ENCODE data around the gene VOPP1.

VOPP1 gene

GRCh38 chr7:55576753-55577152, 4.5 kb upstream of the VOPP1 start:
- no peak for DNase-seq (ENCODE audit: low spot score)

GRCh38 chr7:55575733-55576132, 3.4 kb upstream of the VOPP1 start:
- no peak for DNase-seq (ENCODE audit: low spot score)

GRCh38 chr7:55575098-55575497, 2.8 kb upstream of the VOPP1 start:
- no peak for DNase-seq (ENCODE audit: low spot score)

DNA sequence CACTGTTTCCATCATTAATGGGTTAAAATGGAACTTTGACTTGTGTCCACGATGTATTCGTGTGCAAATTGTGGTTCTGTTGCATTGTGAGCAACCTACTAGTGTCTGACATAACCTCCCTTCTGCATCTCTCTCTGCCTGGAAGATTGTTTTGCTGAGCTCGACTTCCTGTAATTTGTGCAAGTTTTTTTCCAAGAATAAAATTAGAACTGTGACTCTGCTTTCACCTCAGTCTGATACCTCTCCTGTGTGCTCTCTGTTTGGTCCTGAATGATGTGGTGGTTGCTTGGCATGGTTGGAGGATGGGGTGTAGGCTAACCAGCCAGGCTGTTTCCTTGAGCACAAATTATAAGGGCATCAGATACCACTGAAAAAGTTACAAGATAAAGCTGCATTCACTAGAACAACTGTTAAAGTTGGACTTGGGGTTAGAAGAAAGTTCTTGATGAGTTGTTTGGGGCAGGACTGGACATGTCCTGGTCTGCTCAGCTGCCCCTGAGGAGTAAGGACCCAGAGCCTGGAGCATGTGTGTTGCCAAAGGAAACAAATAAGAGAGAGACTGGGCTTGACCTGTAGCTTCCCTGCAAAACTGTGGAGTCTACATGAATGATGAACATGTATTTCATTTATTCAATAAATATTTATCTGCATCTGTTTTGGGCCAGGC, 1.9 kb upstream of the VOPP1 start:
- no peak for DNase-seq (ENCODE audit: low spot score)

- DNase-seq (ENCODE audit: low spot score) = no peak
Observed at GRCh38 chr7:55573234-55573900, 1.1 kb upstream of the VOPP1 start.

DNA sequence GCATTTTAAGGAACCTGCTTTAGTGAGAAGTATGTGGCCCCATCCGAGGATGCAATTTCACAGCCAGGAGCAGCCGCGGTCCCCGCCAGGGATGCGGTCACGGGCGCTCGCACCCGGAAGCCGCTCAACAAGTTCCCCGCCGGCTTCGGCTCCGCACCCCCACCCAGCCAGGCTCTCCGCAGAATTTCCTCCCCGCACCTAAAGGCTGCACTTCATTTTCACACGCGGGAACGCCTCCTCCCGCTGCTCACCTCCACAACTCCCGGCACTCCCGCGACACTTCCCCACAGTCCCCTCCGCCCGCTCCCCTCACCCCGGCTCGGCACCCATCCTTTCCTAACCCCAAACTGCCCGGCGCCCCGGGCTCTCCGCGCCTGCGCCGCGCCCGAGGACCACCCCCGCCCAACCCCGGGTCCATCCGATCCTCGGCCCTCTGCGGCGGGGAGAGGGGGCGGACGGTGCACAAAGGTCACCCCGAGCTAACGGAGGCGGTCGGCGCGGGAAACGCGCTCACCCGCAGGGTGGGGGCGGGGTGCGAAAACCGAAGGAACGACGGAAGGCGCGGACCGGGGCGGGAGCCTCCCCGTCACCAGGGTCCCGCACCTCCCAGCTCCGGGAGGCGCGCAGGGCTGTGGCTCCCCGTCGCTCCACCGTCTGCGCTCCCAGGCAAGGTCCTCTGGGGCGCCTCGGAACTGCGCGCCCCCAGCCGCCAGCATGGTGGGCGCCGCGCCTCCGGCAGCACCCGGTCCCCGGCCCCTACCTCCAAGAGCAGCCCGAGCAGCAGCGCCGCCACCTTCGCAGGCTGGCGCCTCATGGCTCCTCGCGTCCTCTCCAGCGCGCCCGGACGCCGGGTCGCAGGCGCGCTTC, 558 bp downstream of the VOPP1 start:
- DNase-seq (ENCODE audit: low spot score) = peak; percentile 77

- no peak for DNase-seq (ENCODE audit: low spot score)
Observed at GRCh38 chr7:55570939-55571338, 1.4 kb downstream of the VOPP1 start.

GRCh38 chr7:55570218-55570873, 2.0 kb downstream of the VOPP1 start:
- DNase-seq (ENCODE audit: low spot score) = no peak

- DNase-seq (ENCODE audit: low spot score) = no peak
Observed at GRCh38 chr7:55569797-55570196, 2.5 kb downstream of the VOPP1 start.

- DNase-seq (ENCODE audit: low spot score) = no peak
Observed at GRCh38 chr7:55569269-55569663, 3.0 kb downstream of the VOPP1 start.

DNA sequence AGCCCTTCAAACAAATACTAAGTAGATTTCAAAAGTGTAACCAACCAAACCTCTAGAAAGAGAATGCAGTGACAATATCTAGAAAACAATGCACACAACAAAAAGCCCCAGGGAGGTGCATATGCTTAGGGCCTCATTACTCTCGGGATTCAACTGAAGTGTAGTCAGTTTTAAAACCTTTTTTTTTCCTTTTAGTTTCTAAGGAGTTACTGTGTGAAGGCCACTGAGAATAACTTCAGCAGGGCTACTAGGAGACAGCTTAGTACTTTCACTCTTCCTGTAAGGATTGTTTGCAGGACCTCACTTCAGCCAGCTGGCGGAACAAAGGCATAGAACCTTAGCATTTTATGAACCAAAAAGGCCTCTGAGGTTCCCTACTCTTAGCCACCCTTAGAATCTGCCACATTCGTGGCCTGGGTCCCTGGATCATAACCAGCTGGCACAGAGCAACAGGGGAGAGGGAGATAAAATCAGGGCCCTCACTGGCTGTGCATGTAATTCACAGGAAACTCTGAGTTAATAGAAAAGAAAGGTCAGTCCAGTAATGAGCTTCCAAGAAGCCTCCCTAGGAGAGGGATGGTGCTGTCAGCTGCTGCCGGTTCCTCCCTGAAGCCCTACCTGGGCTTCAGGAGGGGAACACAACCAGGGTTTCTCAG, 3.6 kb downstream of the VOPP1 start:
- DNase-seq (ENCODE audit: low spot score) = no peak

- DNase-seq (ENCODE audit: low spot score) = no peak
Observed at GRCh38 chr7:55567571-55567970, 4.7 kb downstream of the VOPP1 start.

- no peak for DNase-seq (ENCODE audit: low spot score)
Observed at GRCh38 chr7:55565681-55566080, 6.6 kb downstream of the VOPP1 start.

- no peak for DNase-seq (ENCODE audit: low spot score)
Observed at GRCh38 chr7:55563596-55564325, 8.5 kb downstream of the VOPP1 start.

GRCh38 chr7:55561690-55562089, 10.6 kb downstream of the VOPP1 start:
- DNase-seq (ENCODE audit: low spot score) = no peak

GRCh38 chr7:55558962-55559920, 13.1 kb downstream of the VOPP1 start:
- DNase-seq (ENCODE audit: low spot score) = no peak

GRCh38 chr7:55557666-55558188, 14.6 kb downstream of the VOPP1 start:
- no peak for DNase-seq (ENCODE audit: low spot score)

GRCh38 chr7:55556492-55556891, 15.8 kb downstream of the VOPP1 start:
- no peak for DNase-seq (ENCODE audit: low spot score)

DNA sequence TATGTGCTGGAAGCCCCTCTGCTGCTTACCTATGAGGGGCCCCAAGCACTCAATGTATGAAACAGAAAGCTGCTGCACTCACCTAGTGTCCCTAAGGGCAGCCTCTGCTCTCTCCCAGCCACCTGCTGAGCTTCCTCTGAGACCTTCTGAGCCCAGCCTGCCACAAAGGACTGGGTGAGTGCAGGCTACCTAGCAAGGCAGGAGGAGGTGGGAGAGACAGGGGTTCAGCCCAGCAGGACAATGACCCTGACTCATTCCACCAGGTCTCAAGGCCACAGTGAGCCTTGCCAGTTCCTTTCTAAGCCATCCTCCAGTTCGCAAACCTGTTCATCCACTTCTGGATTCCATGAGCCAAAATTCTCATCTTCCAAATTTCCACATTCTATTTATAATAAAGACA, 16.3 kb downstream of the VOPP1 start:
- no peak for DNase-seq (ENCODE audit: low spot score)

DNA sequence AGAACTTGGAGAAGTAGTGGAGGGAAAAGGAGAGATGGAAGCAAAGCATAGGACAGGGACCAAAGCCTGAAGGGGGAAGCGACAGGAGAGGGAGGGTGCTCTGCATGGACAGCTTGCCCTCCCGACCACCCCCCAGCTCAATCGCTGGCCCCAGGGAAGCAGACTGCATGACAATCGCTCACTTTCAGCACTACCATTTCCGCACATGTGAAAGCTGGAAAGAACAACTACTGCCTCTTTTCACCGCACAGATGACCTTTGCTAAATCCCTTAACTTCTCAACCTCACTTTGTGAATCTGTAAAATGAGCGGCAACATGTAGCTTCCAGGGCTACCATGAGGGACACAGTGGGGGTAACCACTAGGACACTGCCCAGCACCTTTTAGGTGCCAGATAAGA, 17.1 kb downstream of the VOPP1 start:
- DNase-seq (ENCODE audit: low spot score) = no peak
